ENCODE results near the gene ZBED5. TPM values are rescaled to one million over a fixed set of nuclear protein-coding genes. Genes with fewer than 3 reads are reported as not detected.
"Not testable (repeated sequence)": the region's sequence is repeated elsewhere in the genome, so short reads cannot be mapped to it uniquely, and the experiment has no call there.

Gene ZBED5
- total RNA-seq, 1 experiment from 2014 or later, result 34.2 TPM

- no peak for DNase-seq
- Histone ChIP-seq H3K36me3 (replicated peaks; ENCODE audit: control insufficient read depth, insufficient read depth, low read length) (no peaks in the 10 kb centered on the region), H3K4me3 (ENCODE audit: insufficient read depth, low read depth, low read length) (no peak overlapping the region), H3K27me3 (ENCODE audit: control insufficient read depth, insufficient read depth, low read length) (no peaks in the 10 kb centered on the region)
Measured at GRCh38 chr11:10891151-10891720, 33.4 kb upstream of the ZBED5 start.

GRCh38 chr11:10890083-10890482, 32.2 kb upstream of the ZBED5 start:
- not testable (repeated sequence) for H3K4me3 ChIP-seq (ENCODE audit: insufficient read depth, low read depth, low read length); H3K27me3 ChIP-seq (ENCODE audit: control insufficient read depth, insufficient read depth, low read length); H3K36me3 ChIP-seq (replicated peaks; ENCODE audit: control insufficient read depth, insufficient read depth, low read length); DNase-seq

- DNase-seq, result no peak
- no peaks in the 10 kb centered on the region for H3K27me3 ChIP-seq (ENCODE audit: control insufficient read depth, insufficient read depth, low read length)
- no peaks in the 10 kb centered on the region for H3K36me3 ChIP-seq (replicated peaks; ENCODE audit: control insufficient read depth, insufficient read depth, low read length)
- H3K4me3 ChIP-seq (ENCODE audit: insufficient read depth, low read depth, low read length), result no peak overlapping the region
Measured at GRCh38 chr11:10887307-10887706, 29.5 kb upstream of the ZBED5 start.

GRCh38 chr11:10886652-10887250, 28.9 kb upstream of the ZBED5 start:
- no peaks in the 10 kb centered on the region for H3K27me3 ChIP-seq (ENCODE audit: control insufficient read depth, insufficient read depth, low read length)
- no peaks in the 10 kb centered on the region for H3K36me3 ChIP-seq (replicated peaks; ENCODE audit: control insufficient read depth, insufficient read depth, low read length)
- no peak for DNase-seq
- no peak overlapping the region for H3K4me3 ChIP-seq (ENCODE audit: insufficient read depth, low read depth, low read length)

GRCh38 chr11:10885703-10886363, 28.0 kb upstream of the ZBED5 start:
- no peak overlapping the region for H3K4me3 ChIP-seq (ENCODE audit: insufficient read depth, low read depth, low read length)
- no peaks in the 10 kb centered on the region for H3K36me3 ChIP-seq (replicated peaks; ENCODE audit: control insufficient read depth, insufficient read depth, low read length)
- H3K27me3 ChIP-seq (ENCODE audit: control insufficient read depth, insufficient read depth, low read length), result no peaks in the 10 kb centered on the region
- DNase-seq, result no peak

- H3K4me3 ChIP-seq (ENCODE audit: insufficient read depth, low read depth, low read length); H3K36me3 ChIP-seq (replicated peaks; ENCODE audit: control insufficient read depth, insufficient read depth, low read length); H3K27me3 ChIP-seq (ENCODE audit: control insufficient read depth, insufficient read depth, low read length); DNase-seq: not testable (repeated sequence)
Measured at GRCh38 chr11:10884292-10884691, 26.4 kb upstream of the ZBED5 start.

- Histone ChIP-seq H3K27me3 (ENCODE audit: control insufficient read depth, insufficient read depth, low read length) (no peaks in the 10 kb centered on the region), H3K4me3 (ENCODE audit: insufficient read depth, low read depth, low read length) (no peak overlapping the region), H3K36me3 (replicated peaks; ENCODE audit: control insufficient read depth, insufficient read depth, low read length) (no peaks in the 10 kb centered on the region)
- no peak for DNase-seq
Measured at GRCh38 chr11:10881892-10882291, 24.0 kb upstream of the ZBED5 start.

- Histone ChIP-seq H3K36me3 (replicated peaks; ENCODE audit: control insufficient read depth, insufficient read depth, low read length) (no peaks in the 10 kb centered on the region), H3K4me3 (ENCODE audit: insufficient read depth, low read depth, low read length) (no peak overlapping the region), H3K27me3 (ENCODE audit: control insufficient read depth, insufficient read depth, low read length) (no peaks in the 10 kb centered on the region)
- peak; percentile 60 for DNase-seq
Measured at GRCh38 chr11:10878408-10879214, 20.8 kb upstream of the ZBED5 start.

- Histone ChIP-seq H3K4me3 (ENCODE audit: insufficient read depth, low read depth, low read length) (no peak overlapping the region), H3K36me3 (replicated peaks; ENCODE audit: control insufficient read depth, insufficient read depth, low read length) (no peaks in the 10 kb centered on the region), H3K27me3 (ENCODE audit: control insufficient read depth, insufficient read depth, low read length) (no peaks in the 10 kb centered on the region)
- no peak for DNase-seq
Measured at GRCh38 chr11:10876158-10876557, 18.3 kb upstream of the ZBED5 start.

GRCh38 chr11:10875430-10876021, 17.7 kb upstream of the ZBED5 start:
- H3K27me3 ChIP-seq (ENCODE audit: control insufficient read depth, insufficient read depth, low read length), result no peaks in the 10 kb centered on the region
- H3K4me3 ChIP-seq (ENCODE audit: insufficient read depth, low read depth, low read length), result no peak overlapping the region
- no peak for DNase-seq
- H3K36me3 ChIP-seq (replicated peaks; ENCODE audit: control insufficient read depth, insufficient read depth, low read length), result no peaks in the 10 kb centered on the region

GRCh38 chr11:10872097-10872496, 14.2 kb upstream of the ZBED5 start:
- Histone ChIP-seq H3K36me3 (replicated peaks; ENCODE audit: control insufficient read depth, insufficient read depth, low read length) (no peaks in the 10 kb centered on the region), H3K4me3 (ENCODE audit: insufficient read depth, low read depth, low read length) (no peak overlapping the region), H3K27me3 (ENCODE audit: control insufficient read depth, insufficient read depth, low read length) (no peaks in the 10 kb centered on the region)
- DNase-seq, result no peak

- no peaks in the 10 kb centered on the region for H3K27me3 ChIP-seq (ENCODE audit: control insufficient read depth, insufficient read depth, low read length)
- no peaks in the 10 kb centered on the region for H3K36me3 ChIP-seq (replicated peaks; ENCODE audit: control insufficient read depth, insufficient read depth, low read length)
- no peak overlapping the region for H3K4me3 ChIP-seq (ENCODE audit: insufficient read depth, low read depth, low read length)
- no peak for DNase-seq
Measured at GRCh38 chr11:10868352-10868751, 10.5 kb upstream of the ZBED5 start.

GRCh38 chr11:10866893-10867331, 9.1 kb upstream of the ZBED5 start:
- Histone ChIP-seq H3K27me3 (ENCODE audit: control insufficient read depth, insufficient read depth, low read length) (no peaks in the 10 kb centered on the region), H3K4me3 (ENCODE audit: insufficient read depth, low read depth, low read length) (no peak overlapping the region), H3K36me3 (replicated peaks; ENCODE audit: control insufficient read depth, insufficient read depth, low read length) (no peaks in the 10 kb centered on the region)
- no peak for DNase-seq

GRCh38 chr11:10865837-10866270, 8.0 kb upstream of the ZBED5 start:
- H3K4me3 ChIP-seq (ENCODE audit: insufficient read depth, low read depth, low read length), result no peak overlapping the region
- H3K36me3 ChIP-seq (replicated peaks; ENCODE audit: control insufficient read depth, insufficient read depth, low read length), result no peaks in the 10 kb centered on the region
- no peaks in the 10 kb centered on the region for H3K27me3 ChIP-seq (ENCODE audit: control insufficient read depth, insufficient read depth, low read length)
- no peak for DNase-seq

Measured in H7 (cell line).